Endometrial microvascular endothelial cells (primary cell): ENCODE results near the gene RPS15. TPM values are rescaled to one million over a fixed set of nuclear protein-coding genes. Genes with fewer than 3 reads are reported as not detected.
"Not testable (repeated sequence)": the region's sequence is repeated elsewhere in the genome, so short reads cannot be mapped to it uniquely, and the experiment has no call there.

Source experiments
- in situ Hi-C: cut with HindIII; loops from 2 replicates; pipeline ENCODE4 v1.10.0; 2017; ENCODE audit warnings: low sequenced_read_pairs, low pct_unique_long_range_greater_than_20kb; ENCODE audit errors: inconsistent ontology term
- total RNA-seq: library from RNA; depleted of rRNA; stranded (reverse); fragments of >200 nt; gene quantifications from one replicate; pipeline ENCODE4 v1.2.3, GENCODE V29; 2015; ENCODE audit errors: inconsistent ontology term

RPS15 gene
- total RNA-seq, 1 donor from 2014 or later = 3,355 TPM

- in situ Hi-C loops = no loop called here
Measured at GRCh38 chr19:1430246-1430645, 8.0 kb upstream of the RPS15 start.

GRCh38 chr19:1431759-1432506, 6.3 kb upstream of the RPS15 start:
- in situ Hi-C loops = no loop called here

- in situ Hi-C loops = no loop called here
Measured at GRCh38 chr19:1432507-1432887, 5.7 kb upstream of the RPS15 start.

- in situ Hi-C loops = no loop called here
Measured at GRCh38 chr19:1433119-1434039, 4.8 kb upstream of the RPS15 start.

GRCh38 chr19:1434040-1434366, 4.2 kb upstream of the RPS15 start:
- in situ Hi-C loops = no loop called here

GRCh38 chr19:1434577-1435060, 3.6 kb upstream of the RPS15 start:
- in situ Hi-C loops = no loop called here

- in situ Hi-C loops = no loop called here
Measured at GRCh38 chr19:1435378-1435989, 2.7 kb upstream of the RPS15 start.

- in situ Hi-C loops = no loop called here
Measured at GRCh38 chr19:1437609-1438008, 587 bp upstream of the RPS15 start.

- in situ Hi-C loops = no loop called here
Measured at GRCh38 chr19:1438933-1439354, 748 bp downstream of the RPS15 start.

GRCh38 chr19:1439525-1440417, 1.6 kb downstream of the RPS15 start:
- in situ Hi-C loops = not testable (repeated sequence)

- in situ Hi-C loops = no loop called here
Measured at GRCh38 chr19:1440418-1440801, 2.2 kb downstream of the RPS15 start.

- in situ Hi-C loops = no loop called here
Measured at GRCh38 chr19:1441022-1441426, 2.8 kb downstream of the RPS15 start.

- in situ Hi-C loops = no loop called here
Measured at GRCh38 chr19:1441677-1442438, 3.7 kb downstream of the RPS15 start.

GRCh38 chr19:1445185-1445931, 7.2 kb downstream of the RPS15 start:
- in situ Hi-C loops = no loop called here

GRCh38 chr19:1445932-1446712, 7.9 kb downstream of the RPS15 start:
- in situ Hi-C loops = no loop called here

- in situ Hi-C loops = no loop called here
Measured at GRCh38 chr19:1446713-1447481, 8.7 kb downstream of the RPS15 start.
